HepG2 (cell line): ENCODE data around the gene TBX3. TPM values are rescaled to one million over a fixed set of nuclear protein-coding genes. Genes with fewer than 3 reads are reported as not detected.
A peak's percentile ranks its signal among the peaks of the same experiment; 100 is the strongest.

Experiments
- AGO2 ChIP-seq: fragments of 200-400 bp; formaldehyde crosslinking; optimal IDR thresholded peaks from 2 replicates; pipeline ENCODE3; 2017; ENCODE audit warnings: mild to moderate bottlenecking, low read depth, low read length, moderate library complexity
- AKAP8 ChIP-seq: sonication (generic); formaldehyde crosslinking; IDR thresholded peaks from 2 replicates; pipeline ENCODE4 v1.5.1; 2020; ENCODE audit warnings: mild to moderate bottlenecking, missing genetic modification reagents
- E2F5 ChIP-seq: sonication (generic); formaldehyde crosslinking; conservative IDR thresholded peaks from 2 replicates; pipeline ENCODE4 v1.4.0; 2020; ENCODE audit warnings: missing genetic modification reagents
- GATAD2A ChIP-seq: IDR thresholded peaks from 2 replicates; pipeline ENCODE4 v1.6.1; 2016
- JDP2 ChIP-seq: sonication (generic); formaldehyde crosslinking; IDR thresholded peaks from 2 replicates; pipeline ENCODE4 v1.8.1; 2022; ENCODE audit warnings: missing genetic modification reagents, borderline replicate concordance
- KLF9 ChIP-seq: IDR thresholded peaks from 2 replicates; pipeline ENCODE4 v1.6.1; 2016; ENCODE audit warnings: low read depth
- LRRFIP1 ChIP-seq: sonication (generic); formaldehyde crosslinking; conservative IDR thresholded peaks from 2 replicates; pipeline ENCODE4 v1.4.0; 2020; ENCODE audit warnings: missing genetic modification reagents
- MLLT10 ChIP-seq: sonication (generic); formaldehyde crosslinking; IDR thresholded peaks from 2 replicates; pipeline ENCODE4 v1.4.0; 2020; ENCODE audit warnings: missing genetic modification reagents
- NFE2L1 ChIP-seq: sonication (generic); formaldehyde crosslinking; IDR thresholded peaks from 2 replicates; pipeline ENCODE4 v1.4.0; 2020; ENCODE audit warnings: missing genetic modification reagents, mild to moderate bottlenecking, borderline replicate concordance
- ONECUT2 ChIP-seq: sonication (generic); formaldehyde crosslinking; IDR thresholded peaks from 2 replicates; pipeline ENCODE4 v1.4.0; 2020; ENCODE audit warnings: missing genetic modification reagents
- PHF21A ChIP-seq: sonication (generic); formaldehyde crosslinking; IDR thresholded peaks from 2 replicates; pipeline ENCODE4 v1.5.0; 2020; ENCODE audit warnings: mild to moderate bottlenecking, missing genetic modification reagents
- PHF8 ChIP-seq: sonication (generic); formaldehyde crosslinking; IDR thresholded peaks from 2 replicates; pipeline ENCODE4 v1.5.0; 2020; ENCODE audit warnings: missing genetic modification reagents
- SIX1 ChIP-seq: sonication (generic); formaldehyde crosslinking; IDR thresholded peaks from 2 replicates; pipeline ENCODE4 v1.4.0; 2020; ENCODE audit warnings: missing genetic modification reagents, borderline replicate concordance
- TCF7L2 ChIP-seq: IDR thresholded peaks from 2 replicates; pipeline ENCODE4 v1.6.1; 2011; ENCODE audit warnings: mild to moderate bottlenecking, low read depth, low read length, moderate library complexity
- ZFP36 ChIP-seq: fragments of 150-350 bp; IDR thresholded peaks from 2 replicates; pipeline ENCODE4 v1.6.1; 2018; ENCODE audit warnings: borderline replicate concordance, low read length, low read depth; ENCODE audit not compliant: partially characterized antibody
- ZFYVE20 ChIP-seq: sonication (generic); formaldehyde crosslinking; IDR thresholded peaks from 2 replicates; pipeline ENCODE4 v1.8.0; 2023; ENCODE audit warnings: low read depth, mild to moderate bottlenecking, moderate library complexity, missing genetic modification reagents, borderline replicate concordance
- ZNF12 ChIP-seq: sonication (generic); formaldehyde crosslinking; IDR thresholded peaks from 2 replicates; pipeline ENCODE4 v1.5.0; 2020; ENCODE audit warnings: missing genetic modification reagents
- ZNF260 ChIP-seq: sonication (generic); formaldehyde crosslinking; IDR thresholded peaks from 2 replicates; pipeline ENCODE4 v1.4.0; 2020; ENCODE audit warnings: missing genetic modification reagents, low read depth, mild to moderate bottlenecking, borderline replicate concordance
- ZNF280B ChIP-seq: sonication (generic); formaldehyde crosslinking; IDR thresholded peaks from 2 replicates; pipeline ENCODE4 v1.5.0; 2020; ENCODE audit warnings: missing genetic modification reagents, mild to moderate bottlenecking, borderline replicate concordance
- ZNF281 ChIP-seq: sonication (generic); formaldehyde crosslinking; IDR thresholded peaks from 2 replicates; pipeline ENCODE4 v1.4.0; 2020; ENCODE audit warnings: missing genetic modification reagents, borderline replicate concordance
- polyA plus RNA-seq, 8 experiments: library from polyadenylated mRNA; depleted of rRNA in 3 of 8; stranded (reverse) in 7 of 8; unstranded in 1 of 8; fragments of >200 nt; fragmentation: Illumina TruSeq in 4 of 8; extraction: Trizol in 4 of 8; gene quantifications; 2 replicates each; pipeline versions ENCODE4 v1.2.1 to v1.2.3, GENCODE V29; 2011 to 2016; ENCODE audit warnings: low read depth in 4 of 8, missing spikeins in 1 of 8, mixed read lengths in 1 of 8; ENCODE audit not compliant: insufficient read depth in 1 of 8
- total RNA-seq, 5 experiments: library from RNA; depleted of rRNA; stranded (reverse); fragments of >200 nt; fragmentation: Illumina TruSeq; extraction: Trizol; gene quantifications; 2 replicates each; pipeline ENCODE4 v1.2.3, GENCODE V29; 2016; ENCODE audit warnings: low read depth in 1 of 5

The TBX3 gene
- total and polyA plus RNA-seq, 2 of the 13 experiments (the other 11 are each of a cell fraction or from before 2014, with no cell fraction given) = 27.1 to 42.4 TPM

- TF ChIP-seq PHF8 (CRISPR knock-in tag) (no peak; the same call in 1 of the 2 replicates), ZFYVE20 (CRISPR knock-in tag) (no peak), NFE2L1 (CRISPR knock-in tag) (no peak), LRRFIP1 (CRISPR knock-in tag) (no peak), PHF21A (peak; percentile 96), ZNF260 (CRISPR knock-in tag) (no peak), E2F5 (CRISPR knock-in tag) (no peak), SIX1 (CRISPR knock-in tag) (peak; percentile 98), AKAP8 (CRISPR knock-in tag) (no peak), ZNF12 (CRISPR knock-in tag) (0 out of 2 replicates have a peak, but pooled peaks have one; percentile 10), JDP2 (CRISPR knock-in tag) (no peak), ONECUT2 (CRISPR knock-in tag) (0 out of 2 replicates have a peak, but pooled peaks have one; percentile 3), AGO2 (no peak), ZNF281 (peak; percentile 39; the same call in 1 of the 2 replicates), KLF9 (CRISPR knock-in tag) (no peak), ZNF280B (no peak), ZFP36 (no peak), TCF7L2 (peak; percentile 73), GATAD2A (CRISPR knock-in tag) (peak; percentile 95), MLLT10 (CRISPR knock-in tag) (no peak)
Measured at GRCh38 chr12:114655934-114656749, 27.8 kb downstream of the TBX3 start (continued).
